HepG2 (cell line): ENCODE measurements around the gene CEACAM5. TPM values are rescaled to one million over a fixed set of nuclear protein-coding genes. Genes with fewer than 3 reads are reported as not detected.

ENCODE experiments used
- ATAC-seq: fragments of 200-7000 bp; cut with Tn5 transposase; 3 replicates; pipeline ENCODE4 v1.9.1; 2020; ENCODE audit warnings: mild to moderate bottlenecking, moderate library complexity
- BruUV-seq: library from RNA; stranded (reverse); fragments of 400-500 nt; replicated peaks from 2 replicates; lab custom pipeline; 2021; lab: Mats Ljungman, UMichigan
- CTCF ChIA-PET: fragments of 300-600 bp; formaldehyde crosslinking; extraction: SDS; loops from one replicate; lab custom pipeline; 2021; ENCODE audit warnings: low total read pairs, inconsistent platforms, low intra/inter-chr PET ratio; lab: Yijun Ruan, JAX
- POLR2A ChIA-PET: fragments of 350-600 bp; sonication (Branson Sonifier 250); formaldehyde crosslinking; loops from one replicate; lab custom pipeline; 2020; ENCODE audit warnings: antibody characterized with exemption, inconsistent platforms; lab: Yijun Ruan, JAX
- DNase-seq: peaks from one replicate; pipeline ENCODE4 v3.0.0-alpha.2; 2015; ENCODE audit warnings: low spot score
- FAIRE-seq: peaks from 3 replicates; lab custom pipeline; 2011; peaks lifted over from hg19 to GRCh38; lab: Jason Lieb, UNC
- H2AFZ ChIP-seq: one replicate; pipeline ENCODE4 v1.6.1; 2011; ENCODE audit warnings: low read length, inconsistent platforms
- H3K27ac ChIP-seq: fragments of 300-600 bp; 3 replicates; pipeline ENCODE4 v1.8.0; 2011; ENCODE audit warnings: mixed run types, mild to moderate bottlenecking, mixed read lengths, low read length, inconsistent platforms; ENCODE audit not compliant: insufficient read depth; ENCODE audit errors: extremely low read length
- H3K27me3 ChIP-seq, 2 experiments: fragments of 200-600 bp in 1 of 2; 2 replicates in 1 of 2; 3 replicates in 1 of 2; pipeline versions ENCODE4 v1.6.0 to v1.8.0; 2011; ENCODE audit warnings: low read length in 2 of 2, mild to moderate bottlenecking in 2 of 2, moderate library complexity in 2 of 2, inconsistent platforms in 1 of 2; ENCODE audit not compliant: insufficient read depth in 2 of 2, control insufficient read depth in 1 of 2
- H3K36me3 ChIP-seq, 2 experiments: fragments of 200-600 bp in 1 of 2; replicated peaks in 1 of 2; 2 replicates in 1 of 2; 3 replicates in 1 of 2; pipeline versions ENCODE4 v1.5.1 to v1.8.0; 2011; ENCODE audit warnings: low read length in 2 of 2, inconsistent platforms in 1 of 2; ENCODE audit not compliant: insufficient read depth in 2 of 2, control insufficient read depth in 1 of 2
- H3K4me1 ChIP-seq: 2 replicates; pipeline ENCODE4 v1.5.1; 2012; ENCODE audit warnings: low read length, inconsistent platforms; ENCODE audit not compliant: insufficient read depth
- H3K4me2 ChIP-seq: 2 replicates; pipeline ENCODE4 v1.6.0; 2011; ENCODE audit warnings: low read depth, low read length, inconsistent platforms
- H3K4me3 ChIP-seq, 3 experiments: fragments of 200-600 bp in 1 of 3; sonication (generic), shearing (Covaris generic) in 1 of 3; replicated peaks in 1 of 3; 2 replicates each; pipeline ENCODE4 v1.5.1; 2011 to 2016; ENCODE audit warnings: low read length in 3 of 3, inconsistent platforms in 2 of 3, low read depth in 2 of 3, mild to moderate bottlenecking in 2 of 3, control low read depth in 1 of 3, mixed read lengths in 1 of 3; ENCODE audit not compliant: insufficient read depth in 1 of 3
- H3K79me2 ChIP-seq: one replicate; pipeline ENCODE4 v1.6.1; 2011; ENCODE audit warnings: low read length, inconsistent platforms; ENCODE audit not compliant: insufficient read depth
- H3K9ac ChIP-seq: 2 replicates; pipeline ENCODE4 v1.6.0; 2011; ENCODE audit warnings: mild to moderate bottlenecking, low read depth, low read length, inconsistent platforms; ENCODE audit not compliant: insufficient read depth
- H3K9me3 ChIP-seq: 2 replicates; pipeline ENCODE4 v1.5.1; 2012; ENCODE audit warnings: mild to moderate bottlenecking, low read length
- H4K20me1 ChIP-seq: 2 replicates; pipeline ENCODE4 v1.6.0; 2011; ENCODE audit warnings: inconsistent platforms, mild to moderate bottlenecking, low read length, moderate library complexity; ENCODE audit not compliant: insufficient read depth
- ARHGAP35 ChIP-seq: sonication (generic); formaldehyde crosslinking; IDR thresholded peaks from 2 replicates; pipeline ENCODE4 v1.9.0; 2022; ENCODE audit warnings: mild to moderate bottlenecking, inconsistent platforms, moderate library complexity, missing genetic modification reagents, borderline replicate concordance
- GATA4 ChIP-seq: sonication (generic); IDR thresholded peaks from 2 replicates; pipeline ENCODE4 v1.6.1; 2016; ENCODE audit warnings: antibody characterized with exemption, low read depth, borderline replicate concordance
- GATAD1 ChIP-seq: IDR thresholded peaks from 2 replicates; pipeline ENCODE4 v1.6.1; 2016; ENCODE audit warnings: missing genetic modification reagents, missing compliant biosample characterization
- IRF2 ChIP-seq: IDR thresholded peaks from 2 replicates; pipeline ENCODE4 v1.6.1; 2018; ENCODE audit warnings: missing genetic modification reagents, missing compliant biosample characterization
- KMT2A ChIP-seq: sonication (generic); formaldehyde crosslinking; IDR thresholded peaks from 2 replicates; pipeline ENCODE4 v1.4.0; 2020; ENCODE audit warnings: missing genetic modification reagents
- NR1H2 ChIP-seq: sonication (generic); formaldehyde crosslinking; IDR thresholded peaks from 2 replicates; pipeline ENCODE4 v1.8.1; 2022; ENCODE audit warnings: low read depth, missing genetic modification reagents, borderline replicate concordance
- PAWR ChIP-seq: sonication (generic); formaldehyde crosslinking; IDR thresholded peaks from 2 replicates; pipeline ENCODE4 v1.4.0; 2020; ENCODE audit warnings: missing genetic modification reagents, mild to moderate bottlenecking, borderline replicate concordance
- SALL2 ChIP-seq: sonication (generic); formaldehyde crosslinking; IDR thresholded peaks from 2 replicates; pipeline ENCODE4 v1.8.1; 2023; ENCODE audit warnings: mild to moderate bottlenecking, missing genetic modification reagents, inconsistent platforms
- TBL1XR1 ChIP-seq: fragments of 150-350 bp; IDR thresholded peaks from 2 replicates; pipeline ENCODE4 v1.6.1; 2014; ENCODE audit warnings: borderline replicate concordance, low read length; ENCODE audit not compliant: partially characterized antibody
- ZFP36L2 ChIP-seq: sonication (generic); formaldehyde crosslinking; IDR thresholded peaks from 2 replicates; pipeline ENCODE4 v1.4.0; 2020; ENCODE audit warnings: missing genetic modification reagents
- ZKSCAN1 ChIP-seq: fragments of 150-350 bp; IDR thresholded peaks from 2 replicates; pipeline ENCODE4 v1.6.1; 2014; ENCODE audit warnings: low read length
- ZSCAN21 ChIP-seq: sonication (generic); formaldehyde crosslinking; IDR thresholded peaks from 2 replicates; pipeline ENCODE4 v1.8.0; 2022; ENCODE audit warnings: mild to moderate bottlenecking, missing genetic modification reagents, moderate library complexity, borderline replicate concordance
- WGBS: methylation state at CpG from one replicate; pipeline ENCODE4 v1.1.6; 2017; ENCODE audit warnings: low lambda C conversion rate; 5-methylcytosine and 5-hydroxymethylcytosine counted together
- in situ Hi-C: cut with HindIII; loops from 2 replicates; pipeline ENCODE4 v1.10.0; 2017; ENCODE audit warnings: low pct_unique_long_range_greater_than_20kb; ENCODE audit not compliant: extremely low pct_ligation_motif_present
- intact Hi-C: fragments of 100-400 bp; cut with micrococcal nuclease; formaldehyde crosslinking; loops from one replicate; pipeline ENCODE4 v1.10.0; 2022; ENCODE audit not compliant: unreplicated experiment
- polyA plus RNA-seq, 8 experiments: library from polyadenylated mRNA; depleted of rRNA in 3 of 8; stranded (reverse) in 7 of 8; unstranded in 1 of 8; fragments of >200 nt; fragmentation: Illumina TruSeq in 4 of 8; extraction: Trizol in 4 of 8; gene quantifications; 2 replicates each; pipeline versions ENCODE4 v1.2.1 to v1.2.3, GENCODE V29; 2011 to 2016; ENCODE audit warnings: low read depth in 4 of 8, missing spikeins in 1 of 8, mixed read lengths in 1 of 8; ENCODE audit not compliant: insufficient read depth in 1 of 8
- total RNA-seq, 5 experiments: library from RNA; depleted of rRNA; stranded (reverse); fragments of >200 nt; fragmentation: Illumina TruSeq; extraction: Trizol; gene quantifications; 2 replicates each; pipeline ENCODE4 v1.2.3, GENCODE V29; 2016; ENCODE audit warnings: low read depth in 1 of 5
- TF ChIP-seq, protein P1 (sequence below): sonication (generic); formaldehyde crosslinking; IDR thresholded peaks from 2 replicates; pipeline ENCODE4 v1.4.0; 2020; ENCODE audit warnings: missing genetic modification reagents
- TF ChIP-seq, protein P2 (sequence below): sonication (generic); formaldehyde crosslinking; conservative IDR thresholded peaks from 2 replicates; pipeline ENCODE4 v1.4.0; 2020; ENCODE audit warnings: missing genetic modification reagents
- TF ChIP-seq, protein P3 (sequence below): sonication (generic); formaldehyde crosslinking; IDR thresholded peaks from 2 replicates; pipeline ENCODE4 v1.4.0; 2020; ENCODE audit warnings: missing genetic modification reagents
- TF ChIP-seq, protein P4 (sequence below): sonication (generic); formaldehyde crosslinking; IDR thresholded peaks from 2 replicates; pipeline ENCODE4 v1.5.0; 2020; ENCODE audit warnings: missing genetic modification reagents, mild to moderate bottlenecking, borderline replicate concordance

The CEACAM5 gene
- total and polyA plus RNA-seq, 2 of the 13 experiments (the other 11 are each of a cell fraction or from before 2014, with no cell fraction given) = not detected

DNA sequence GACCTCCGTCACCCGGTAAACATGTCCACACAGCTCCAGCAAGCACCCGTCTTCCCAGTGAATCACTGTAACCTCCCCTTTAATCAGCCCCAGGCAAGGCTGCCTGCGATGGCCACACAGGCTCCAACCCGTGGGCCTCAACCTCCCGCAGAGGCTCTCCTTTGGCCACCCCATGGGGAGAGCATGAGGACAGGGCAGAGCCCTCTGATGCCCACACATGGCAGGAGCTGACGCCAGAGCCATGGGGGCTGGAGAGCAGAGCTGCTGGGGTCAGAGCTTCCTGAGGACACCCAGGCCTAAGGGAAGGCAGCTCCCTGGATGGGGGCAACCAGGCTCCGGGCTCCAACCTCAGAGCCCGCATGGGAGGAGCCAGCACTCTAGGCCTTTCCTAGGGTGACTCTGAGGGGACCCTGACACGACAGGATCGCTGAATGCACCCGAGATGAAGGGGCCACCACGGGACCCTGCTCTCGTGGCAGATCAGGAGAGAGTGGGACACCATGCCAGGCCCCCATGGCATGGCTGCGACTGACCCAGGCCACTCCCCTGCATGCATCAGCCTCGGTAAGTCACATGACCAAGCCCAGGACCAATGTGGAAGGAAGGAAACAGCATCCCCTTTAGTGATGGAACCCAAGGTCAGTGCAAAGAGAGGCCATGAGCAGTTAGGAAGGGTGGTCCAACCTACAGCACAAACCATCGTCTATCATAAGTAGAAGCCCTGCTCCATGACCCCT, 9.0 kb upstream of the CEACAM5 start:
- H3K9ac ChIP-seq = no peak overlapping the region
- H2AFZ ChIP-seq = no peak overlapping the region
- no peak overlapping the region for H3K4me2 ChIP-seq
- H3K79me2 ChIP-seq = no peaks in the 10 kb centered on the region
- BruUV-seq = no TSS peak
- no peak overlapping the region for H3K27ac ChIP-seq
- 0 out of 2 replicates have a peak, but pooled peaks cover 3% of the 10 kb centered on the region for H4K20me1 ChIP-seq
- H3K36me3 ChIP-seq = no peaks in the 10 kb centered on the region
- ATAC-seq (no peak), DNase-seq (no peak), FAIRE-seq (no peak)
- in situ Hi-C loops (no loop called here), intact Hi-C loops (no loop called here)
- WGBS = 40% methylated on average over 4 of the region's 17 CpGs
- POLR2A ChIA-PET = no interaction called here
- H3K27me3 ChIP-seq = peaks cover 0 to 4% of the 10 kb centered on the region in 2 experiments; a peak in 1 of 5 replicates
- no peaks in the 10 kb centered on the region for H3K4me1 ChIP-seq
- no peaks in the 10 kb centered on the region for H3K9me3 ChIP-seq
- no peak overlapping the region for H3K4me3 ChIP-seq
- CTCF ChIA-PET = no interaction called here
- TF ChIP-seq, protein P1, sequence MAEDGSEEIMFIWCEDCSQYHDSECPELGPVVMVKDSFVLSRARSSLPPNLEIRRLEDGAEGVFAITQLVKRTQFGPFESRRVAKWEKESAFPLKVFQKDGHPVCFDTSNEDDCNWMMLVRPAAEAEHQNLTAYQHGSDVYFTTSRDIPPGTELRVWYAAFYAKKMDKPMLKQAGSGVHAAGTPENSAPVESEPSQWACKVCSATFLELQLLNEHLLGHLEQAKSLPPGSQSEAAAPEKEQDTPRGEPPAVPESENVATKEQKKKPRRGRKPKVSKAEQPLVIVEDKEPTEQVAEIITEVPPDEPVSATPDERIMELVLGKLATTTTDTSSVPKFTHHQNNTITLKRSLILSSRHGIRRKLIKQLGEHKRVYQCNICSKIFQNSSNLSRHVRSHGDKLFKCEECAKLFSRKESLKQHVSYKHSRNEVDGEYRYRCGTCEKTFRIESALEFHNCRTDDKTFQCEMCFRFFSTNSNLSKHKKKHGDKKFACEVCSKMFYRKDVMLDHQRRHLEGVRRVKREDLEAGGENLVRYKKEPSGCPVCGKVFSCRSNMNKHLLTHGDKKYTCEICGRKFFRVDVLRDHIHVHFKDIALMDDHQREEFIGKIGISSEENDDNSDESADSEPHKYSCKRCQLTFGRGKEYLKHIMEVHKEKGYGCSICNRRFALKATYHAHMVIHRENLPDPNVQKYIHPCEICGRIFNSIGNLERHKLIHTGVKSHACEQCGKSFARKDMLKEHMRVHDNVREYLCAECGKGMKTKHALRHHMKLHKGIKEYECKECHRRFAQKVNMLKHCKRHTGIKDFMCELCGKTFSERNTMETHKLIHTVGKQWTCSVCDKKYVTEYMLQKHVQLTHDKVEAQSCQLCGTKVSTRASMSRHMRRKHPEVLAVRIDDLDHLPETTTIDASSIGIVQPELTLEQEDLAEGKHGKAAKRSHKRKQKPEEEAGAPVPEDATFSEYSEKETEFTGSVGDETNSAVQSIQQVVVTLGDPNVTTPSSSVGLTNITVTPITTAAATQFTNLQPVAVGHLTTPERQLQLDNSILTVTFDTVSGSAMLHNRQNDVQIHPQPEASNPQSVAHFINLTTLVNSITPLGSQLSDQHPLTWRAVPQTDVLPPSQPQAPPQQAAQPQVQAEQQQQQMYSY (CRISPR knock-in tag) = no peak
- TF ChIP-seq TBL1XR1 = no peak
- TF ChIP-seq KMT2A (CRISPR knock-in tag) = no peak
- TF ChIP-seq, protein P2, sequence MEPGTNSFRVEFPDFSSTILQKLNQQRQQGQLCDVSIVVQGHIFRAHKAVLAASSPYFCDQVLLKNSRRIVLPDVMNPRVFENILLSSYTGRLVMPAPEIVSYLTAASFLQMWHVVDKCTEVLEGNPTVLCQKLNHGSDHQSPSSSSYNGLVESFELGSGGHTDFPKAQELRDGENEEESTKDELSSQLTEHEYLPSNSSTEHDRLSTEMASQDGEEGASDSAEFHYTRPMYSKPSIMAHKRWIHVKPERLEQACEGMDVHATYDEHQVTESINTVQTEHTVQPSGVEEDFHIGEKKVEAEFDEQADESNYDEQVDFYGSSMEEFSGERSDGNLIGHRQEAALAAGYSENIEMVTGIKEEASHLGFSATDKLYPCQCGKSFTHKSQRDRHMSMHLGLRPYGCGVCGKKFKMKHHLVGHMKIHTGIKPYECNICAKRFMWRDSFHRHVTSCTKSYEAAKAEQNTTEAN = no peak
- no peak for TF ChIP-seq GATAD1 (CRISPR knock-in tag)
- no peak for TF ChIP-seq ZSCAN21 (CRISPR knock-in tag)
- TF ChIP-seq ARHGAP35 (CRISPR knock-in tag) = no peak
- no peak for TF ChIP-seq ZFP36L2 (CRISPR knock-in tag)
- TF ChIP-seq NR1H2 = no peak
- TF ChIP-seq IRF2 (CRISPR knock-in tag) = no peak
- no peak for TF ChIP-seq SALL2
- TF ChIP-seq, protein P3, sequence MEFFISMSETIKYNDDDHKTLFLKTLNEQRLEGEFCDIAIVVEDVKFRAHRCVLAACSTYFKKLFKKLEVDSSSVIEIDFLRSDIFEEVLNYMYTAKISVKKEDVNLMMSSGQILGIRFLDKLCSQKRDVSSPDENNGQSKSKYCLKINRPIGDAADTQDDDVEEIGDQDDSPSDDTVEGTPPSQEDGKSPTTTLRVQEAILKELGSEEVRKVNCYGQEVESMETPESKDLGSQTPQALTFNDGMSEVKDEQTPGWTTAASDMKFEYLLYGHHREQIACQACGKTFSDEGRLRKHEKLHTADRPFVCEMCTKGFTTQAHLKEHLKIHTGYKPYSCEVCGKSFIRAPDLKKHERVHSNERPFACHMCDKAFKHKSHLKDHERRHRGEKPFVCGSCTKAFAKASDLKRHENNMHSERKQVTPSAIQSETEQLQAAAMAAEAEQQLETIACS (CRISPR knock-in tag) = no peak
- no peak for TF ChIP-seq ZKSCAN1
- no peak for TF ChIP-seq GATA4
- TF ChIP-seq, protein P4, sequence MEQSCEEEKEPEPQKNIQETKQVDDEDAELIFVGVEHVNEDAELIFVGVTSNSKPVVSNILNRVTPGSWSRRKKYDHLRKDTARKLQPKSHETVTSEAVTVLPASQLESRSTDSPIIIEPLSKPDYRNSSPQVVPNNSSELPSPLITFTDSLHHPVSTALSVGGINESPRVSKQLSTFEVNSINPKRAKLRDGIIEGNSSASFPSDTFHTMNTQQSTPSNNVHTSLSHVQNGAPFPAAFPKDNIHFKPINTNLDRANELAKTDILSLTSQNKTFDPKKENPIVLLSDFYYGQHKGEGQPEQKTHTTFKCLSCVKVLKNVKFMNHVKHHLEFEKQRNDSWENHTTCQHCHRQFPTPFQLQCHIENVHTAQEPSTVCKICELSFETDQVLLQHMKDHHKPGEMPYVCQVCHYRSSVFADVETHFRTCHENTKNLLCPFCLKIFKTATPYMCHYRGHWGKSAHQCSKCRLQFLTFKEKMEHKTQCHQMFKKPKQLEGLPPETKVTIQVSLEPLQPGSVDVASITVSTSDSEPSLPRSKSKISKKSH (CRISPR knock-in tag) = no peak
- TF ChIP-seq PAWR (CRISPR knock-in tag) = no peak
